Choroid plexus epithelial cell (primary cell): ENCODE data around the gene PTPRK.

Source experiments
- DNase-seq: peaks from one replicate; pipeline ENCODE4 v3.0.0-alpha.2; 2010; ENCODE audit warnings: low read depth
- H3K4me3 ChIP-seq: 2 replicates; pipeline ENCODE4 v1.5.1; 2011; ENCODE audit warnings: low read depth, mild to moderate bottlenecking, control low read depth, low read length, moderate library complexity
- CTCF ChIP-seq: conservative IDR thresholded peaks from 2 replicates; pipeline ENCODE4 v1.5.1; 2011; ENCODE audit warnings: low read depth, mild to moderate bottlenecking, control low read depth, inconsistent platforms, low read length, moderate library complexity

The PTPRK gene

DNA sequence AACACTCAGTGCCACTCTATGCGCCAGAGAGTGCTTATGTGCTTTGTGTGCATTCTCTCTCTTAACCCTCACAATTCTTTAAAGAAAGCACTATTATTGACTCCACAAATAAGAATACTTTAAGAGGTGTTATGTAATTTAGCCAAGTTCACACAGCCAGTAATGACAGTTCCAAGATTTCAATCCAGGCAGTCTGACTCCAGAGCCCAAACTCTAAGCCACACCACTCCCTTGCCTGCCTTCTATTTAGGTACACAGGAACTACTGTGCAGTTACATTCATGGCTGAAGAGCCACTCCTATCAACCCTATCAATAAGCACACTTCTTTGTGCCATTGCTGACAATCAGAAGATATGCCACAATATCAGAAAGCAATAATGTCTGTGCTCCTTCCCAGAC, 93.3 kb downstream of the PTPRK start:
- H3K4me3 ChIP-seq: no peak overlapping the region
- no peak for DNase-seq
- TF ChIP-seq CTCF: no peak

DNA sequence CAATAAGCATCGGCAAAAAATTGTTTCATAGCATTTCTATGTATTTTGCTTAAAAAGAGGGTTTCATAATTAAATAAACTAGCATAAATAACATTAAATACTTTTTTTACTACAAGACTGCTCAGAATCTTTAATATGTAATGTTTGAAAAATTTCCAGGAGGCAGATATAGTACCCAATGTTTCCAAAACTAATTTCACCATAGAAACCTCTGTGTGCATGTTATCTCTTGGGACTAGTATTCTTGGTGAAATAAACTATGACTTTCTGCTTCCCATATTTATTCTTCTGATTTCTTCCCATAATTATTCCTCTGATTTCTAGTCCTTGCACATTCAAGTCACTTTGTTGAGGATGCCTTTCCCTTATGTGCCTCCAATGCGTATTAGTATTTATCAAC, 94.5 kb downstream of the PTPRK start:
- no peak overlapping the region for H3K4me3 ChIP-seq
- no peak for DNase-seq
- no peak for TF ChIP-seq CTCF

DNA sequence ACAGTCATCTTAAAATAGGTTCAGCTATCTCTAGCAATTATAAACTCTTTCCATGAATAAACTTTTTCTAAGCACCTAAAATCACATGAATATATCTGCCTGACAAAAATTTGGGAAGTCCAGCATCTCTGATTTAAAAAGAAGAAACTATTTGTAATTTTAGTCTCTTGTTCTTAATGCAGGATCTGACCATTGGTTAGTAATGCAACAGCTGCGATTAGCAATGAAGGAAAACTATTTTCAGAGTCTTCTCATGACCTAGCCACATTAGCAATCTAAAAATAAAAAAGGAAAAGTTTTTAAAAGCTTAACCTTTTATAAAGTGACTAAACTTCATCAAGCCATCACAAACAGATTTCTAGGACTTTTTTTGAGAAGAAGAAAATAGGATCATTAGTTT, 97.5 kb downstream of the PTPRK start:
- no peak for TF ChIP-seq CTCF
- no peak overlapping the region for H3K4me3 ChIP-seq
- DNase-seq: no peak

GRCh38 chr6:128422200-128422599, 98.2 kb downstream of the PTPRK start:
- no peak overlapping the region for H3K4me3 ChIP-seq
- no peak for DNase-seq
- TF ChIP-seq CTCF: no peak

DNA sequence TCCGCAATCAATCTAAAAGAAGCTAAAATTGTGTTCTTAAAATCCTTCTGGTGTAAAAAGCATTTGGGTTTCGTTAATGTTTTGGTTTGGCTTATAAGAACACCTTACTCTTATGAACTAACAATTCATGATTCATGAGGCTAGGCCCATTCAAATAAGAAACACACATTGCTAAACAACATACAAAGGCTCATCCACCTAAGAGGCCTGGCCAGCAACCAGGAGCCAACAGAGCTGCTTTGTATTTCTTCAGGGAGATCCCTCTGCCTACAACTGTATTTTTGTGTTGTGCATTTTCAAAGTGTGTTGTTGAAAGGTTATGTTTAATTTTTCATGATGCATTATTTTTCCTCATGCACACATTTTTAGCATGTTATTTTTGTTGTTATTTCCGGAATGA, 98.6 kb downstream of the PTPRK start:
- DNase-seq: no peak
- TF ChIP-seq CTCF: no peak
- H3K4me3 ChIP-seq: no peak overlapping the region

GRCh38 chr6:128417698-128418097, 102.7 kb downstream of the PTPRK start:
- H3K4me3 ChIP-seq: no peak overlapping the region
- DNase-seq: peak; percentile 62
- no peak for TF ChIP-seq CTCF

- no peak for TF ChIP-seq CTCF
- no peak overlapping the region for H3K4me3 ChIP-seq
- no peak for DNase-seq
These were observed 105.0 kb downstream of the PTPRK start for GRCh38 chr6:128415387-128415786.
